ENCODE results near the gene HS6ST2.

The HS6ST2 gene

GRCh38 chrX:132775263-132775823, 183.1 kb downstream of the HS6ST2 start:
- no peak for TF ChIP-seq EZH2phosphoT487 (IDR thresholded peaks at IDR 0.05; ENCODE audit: borderline replicate concordance, low read length)
- no peak for TF ChIP-seq CTCF (IDR thresholded peaks at IDR 0.05; ENCODE audit: low read depth, low read length, poor library complexity, severe bottlenecking)
- no peaks in the 10 kb centered on the region for H3K79me2 ChIP-seq (ENCODE audit: control insufficient read depth, low read length)
- no peaks in the 10 kb centered on the region for H4K20me1 ChIP-seq (ENCODE audit: control insufficient read depth, insufficient read depth, low read depth, low read length)
- H3K9me2 ChIP-seq (replicated peaks; ENCODE audit: control insufficient read depth, low read length): no peaks in the 10 kb centered on the region
- no peaks in the 10 kb centered on the region for H3K27me3 ChIP-seq (ENCODE audit: control insufficient read depth, low read length)
- H3K36me3 ChIP-seq (ENCODE audit: control insufficient read depth, low read length): no peaks in the 10 kb centered on the region
- no peak overlapping the region for H3K27ac ChIP-seq (ENCODE audit: low read depth, low read length)
- 0 out of 2 replicates have a peak, but pooled peaks cover 3% of the 10 kb centered on the region for H3K4me1 ChIP-seq (ENCODE audit: control insufficient read depth, low read length)
- H3K4me2 ChIP-seq (ENCODE audit: low read length): no peak overlapping the region
- no peaks in the 10 kb centered on the region for H3F3A ChIP-seq (ENCODE audit: control insufficient read depth, insufficient read depth)
- H3K9me3 ChIP-seq (ENCODE audit: control insufficient read depth, insufficient read depth, low read length): no peaks in the 10 kb centered on the region
- no peak overlapping the region for H3K4me3 ChIP-seq (ENCODE audit: low read length)

- Histone ChIP-seq H3K4me3 (ENCODE audit: low read length) (no peak overlapping the region), H3K9me2 (replicated peaks; ENCODE audit: control insufficient read depth, low read length) (no peaks in the 10 kb centered on the region), H3K79me2 (ENCODE audit: control insufficient read depth, low read length) (no peaks in the 10 kb centered on the region), H3K36me3 (ENCODE audit: control insufficient read depth, low read length) (no peaks in the 10 kb centered on the region), H3K4me2 (ENCODE audit: low read length) (no peak overlapping the region), H3K27me3 (ENCODE audit: control insufficient read depth, low read length) (no peaks in the 10 kb centered on the region), H3K9me3 (ENCODE audit: control insufficient read depth, insufficient read depth, low read length) (no peaks in the 10 kb centered on the region), H3K4me1 (ENCODE audit: control insufficient read depth, low read length) (0 out of 2 replicates have a peak, but pooled peaks cover 3% of the 10 kb centered on the region), H3F3A (ENCODE audit: control insufficient read depth, insufficient read depth) (no peaks in the 10 kb centered on the region), H3K27ac (ENCODE audit: low read depth, low read length) (no peak overlapping the region), H4K20me1 (ENCODE audit: control insufficient read depth, insufficient read depth, low read depth, low read length) (no peaks in the 10 kb centered on the region)
- no peak for TF ChIP-seq CTCF (IDR thresholded peaks at IDR 0.05; ENCODE audit: low read depth, low read length, poor library complexity, severe bottlenecking)
- no peak for TF ChIP-seq EZH2phosphoT487 (IDR thresholded peaks at IDR 0.05; ENCODE audit: borderline replicate concordance, low read length)
These were observed 184.3 kb downstream of the HS6ST2 start for GRCh38 chrX:132774010-132774714.

GRCh38 chrX:132769609-132770008, 188.8 kb downstream of the HS6ST2 start:
- no peaks in the 10 kb centered on the region for H3K4me1 ChIP-seq (ENCODE audit: control insufficient read depth, low read length)
- no peak for TF ChIP-seq CTCF (IDR thresholded peaks at IDR 0.05; ENCODE audit: low read depth, low read length, poor library complexity, severe bottlenecking)
- TF ChIP-seq EZH2phosphoT487 (IDR thresholded peaks at IDR 0.05; ENCODE audit: borderline replicate concordance, low read length): no peak
- no peaks in the 10 kb centered on the region for H3K9me3 ChIP-seq (ENCODE audit: control insufficient read depth, insufficient read depth, low read length)
- H3K27ac ChIP-seq (ENCODE audit: low read depth, low read length): no peak overlapping the region
- no peaks in the 10 kb centered on the region for H3F3A ChIP-seq (ENCODE audit: control insufficient read depth, insufficient read depth)
- no peaks in the 10 kb centered on the region for H3K9me2 ChIP-seq (replicated peaks; ENCODE audit: control insufficient read depth, low read length)
- H4K20me1 ChIP-seq (ENCODE audit: control insufficient read depth, insufficient read depth, low read depth, low read length): no peaks in the 10 kb centered on the region
- no peak overlapping the region for H3K4me3 ChIP-seq (ENCODE audit: low read length)
- H3K27me3 ChIP-seq (ENCODE audit: control insufficient read depth, low read length): no peaks in the 10 kb centered on the region
- H3K79me2 ChIP-seq (ENCODE audit: control insufficient read depth, low read length): no peaks in the 10 kb centered on the region
- no peak overlapping the region for H3K4me2 ChIP-seq (ENCODE audit: low read length)
- no peaks in the 10 kb centered on the region for H3K36me3 ChIP-seq (ENCODE audit: control insufficient read depth, low read length)

Data from DOHH2 (cell line).